ENCODE data around the gene RPS6KA2.

- TF ChIP-seq CTCF (IDR thresholded peaks at IDR 0.05) (no peak), POLR2A (IDR thresholded peaks at IDR 0.05) (no peak)
Measured at GRCh38 chr6:166386111-166386510, 240.9 kb downstream of the RPS6KA2 start.
